Neuronal stem cell (in vitro differentiated cells): ENCODE measurements around the gene APBA3.

Experiments used
- DNase-seq: peaks from one replicate; pipeline ENCODE4 v3.0.0-alpha.2; 2013; ENCODE audit warnings: low spot score
- H2AFZ ChIP-seq: one replicate; pipeline ENCODE4 v1.6.1; 2013; ENCODE audit warnings: mild to moderate bottlenecking, low read length, inconsistent platforms
- H2AK5ac ChIP-seq: 2 replicates; pipeline ENCODE4 v1.6.1; 2013; ENCODE audit warnings: low read depth, mild to moderate bottlenecking, inconsistent platforms, low read length, moderate library complexity, mixed read lengths
- H2BK120ac ChIP-seq: 2 replicates; pipeline ENCODE4 v1.6.1; 2013; ENCODE audit warnings: low read depth, mild to moderate bottlenecking, inconsistent platforms, low read length, moderate library complexity, mixed read lengths
- H2BK12ac ChIP-seq: one replicate; pipeline ENCODE4 v1.6.1; 2013; ENCODE audit warnings: low read length, inconsistent platforms
- H2BK15ac ChIP-seq: 2 replicates; pipeline ENCODE4 v1.6.1; 2013; ENCODE audit warnings: mild to moderate bottlenecking, low read length, inconsistent platforms, mixed read lengths
- H2BK5ac ChIP-seq: one replicate; pipeline ENCODE4 v1.6.1; 2013; ENCODE audit warnings: inconsistent platforms, mild to moderate bottlenecking, low read length, moderate library complexity
- H3K14ac ChIP-seq: one replicate; pipeline ENCODE4 v1.6.1; 2013; ENCODE audit warnings: low read length, inconsistent platforms
- H3K18ac ChIP-seq: 2 replicates; pipeline ENCODE4 v1.6.1; 2013; ENCODE audit warnings: low read length, inconsistent platforms
- H3K23ac ChIP-seq: 2 replicates; pipeline ENCODE4 v1.6.1; 2013; ENCODE audit warnings: low read depth, mild to moderate bottlenecking, mixed read lengths, low read length, inconsistent platforms; ENCODE audit not compliant: poor library complexity
- H3K27ac ChIP-seq: replicated peaks from 3 replicates; pipeline ENCODE4 v1.5.1; 2013; ENCODE audit warnings: low read length, inconsistent platforms
- H3K27me3 ChIP-seq, 3 experiments: 2 replicates each; pipeline ENCODE4 v1.6.1; 2013; ENCODE audit warnings: low read length in 3 of 3, mild to moderate bottlenecking in 2 of 3, inconsistent platforms in 1 of 3, low read depth in 1 of 3, mixed read lengths in 1 of 3, moderate library complexity in 1 of 3; ENCODE audit not compliant: control insufficient read depth in 3 of 3, insufficient read depth in 3 of 3
- H3K36me3 ChIP-seq, 2 donors: replicated peaks in 1 of 2; 2 replicates each; pipeline ENCODE4 v1.6.1; 2013; ENCODE audit warnings: low read length in 2 of 2; ENCODE audit not compliant: control insufficient read depth in 2 of 2, insufficient read depth in 2 of 2
- H3K4ac ChIP-seq: 2 replicates; pipeline ENCODE4 v1.6.1; 2013; ENCODE audit warnings: inconsistent platforms, mild to moderate bottlenecking, low read length, moderate library complexity
- H3K4me1 ChIP-seq, 2 donors: 1 replicate in 1 of 2; 2 replicates in 1 of 2; pipeline ENCODE4 v1.6.1; 2013; ENCODE audit warnings: low read length in 2 of 2, low read depth in 1 of 2; ENCODE audit not compliant: control insufficient read depth in 2 of 2, insufficient read depth in 1 of 2
- H3K4me2 ChIP-seq: one replicate; pipeline ENCODE4 v1.6.1; 2013; ENCODE audit warnings: mild to moderate bottlenecking, low read length, inconsistent platforms; ENCODE audit not compliant: insufficient read depth, poor library complexity, severe bottlenecking
- H3K4me3 ChIP-seq, 2 donors: 2 replicates each; pipeline ENCODE4 v1.5.1; 2013; ENCODE audit warnings: low read length in 2 of 2, mild to moderate bottlenecking in 2 of 2, inconsistent platforms in 1 of 2, moderate library complexity in 1 of 2
- H3K79me1 ChIP-seq: one replicate; pipeline ENCODE4 v1.6.1; 2013; ENCODE audit warnings: low read depth, mild to moderate bottlenecking, inconsistent platforms, low read length, moderate library complexity
- H3K9ac ChIP-seq: one replicate; pipeline ENCODE4 v1.6.1; 2013; ENCODE audit warnings: mild to moderate bottlenecking, low read depth, low read length, inconsistent platforms; ENCODE audit not compliant: poor library complexity
- H3K9me3 ChIP-seq, 2 donors: replicated peaks in 1 of 2; 2 replicates each; pipeline versions ENCODE3 to v1.6.1; 2013; ENCODE audit warnings: low read length in 2 of 2, mild to moderate bottlenecking in 2 of 2, inconsistent platforms in 1 of 2, low read depth in 1 of 2, mixed read lengths in 1 of 2, moderate library complexity in 1 of 2; ENCODE audit not compliant: control insufficient read depth in 2 of 2, insufficient read depth in 1 of 2
- H4K8ac ChIP-seq: one replicate; pipeline ENCODE4 v1.6.1; 2013; ENCODE audit warnings: low read depth, mild to moderate bottlenecking, inconsistent platforms, low read length, moderate library complexity
- H4K91ac ChIP-seq: one replicate; pipeline ENCODE4 v1.6.1; 2013; ENCODE audit warnings: low read length, low read depth, mild to moderate bottlenecking, inconsistent platforms; ENCODE audit not compliant: poor library complexity
- WGBS, 2 donors: extraction: QIAGEN DNeasy Blood & Tissue Kit; methylation state at CpG; one replicate each; pipeline ENCODE4 v1.1.7; 2013; ENCODE audit warnings: missing lambda C conversion rate in 2 of 2, mixed read lengths in 1 of 2; ENCODE audit not compliant: insufficient read length in 2 of 2, insufficient replicate concordance in 1 of 2; ENCODE audit errors: extremely low coverage in 2 of 2; 5-methylcytosine and 5-hydroxymethylcytosine counted together

APBA3 gene

GRCh38 chr19:3716147-3716668, 45.3 kb downstream of the APBA3 start:
- Histone ChIP-seq H3K79me1 (no peaks in the 10 kb centered on the region), H2BK12ac (no peak overlapping the region), H3K23ac (no peak overlapping the region), H3K36me3 (no peaks in the 10 kb centered on the region), H2BK120ac (no peak overlapping the region), H3K4me2 (no peak overlapping the region), H4K91ac (no peak overlapping the region), H3K9me3 (no peaks in the 10 kb centered on the region), H3K14ac (no peak overlapping the region), H3K4me1 (no peaks in the 10 kb centered on the region), H3K18ac (no peak overlapping the region), H3K27me3 (peaks cover 0 to 3% (median 0%) of the 10 kb centered on the region in 3 experiments), H3K9ac (no peak overlapping the region), H3K4ac (no peak overlapping the region), H2AK5ac (peak overlapping the region; percentile 10), H2BK5ac (no peak overlapping the region), H2AFZ (no peak overlapping the region), H4K8ac (no peak overlapping the region), H3K27ac (no peak overlapping the region), H2BK15ac (peak overlapping the region; percentile 55), H3K4me3 (no peak overlapping the region)
- WGBS, 2 donors: no CpG with 5 or more reads among the region's 16 CpGs
- DNase-seq: no peak

- Histone ChIP-seq H3K18ac (no peak overlapping the region), H2BK12ac (no peak overlapping the region), H3K27ac (no peak overlapping the region), H3K4me3 (no peak overlapping the region), H4K8ac (no peak overlapping the region), H3K27me3 (peaks cover 0 to 15% (median 8%) of the 10 kb centered on the region in 3 experiments), H3K23ac (no peak overlapping the region), H3K4me1 (peaks cover 0 to 10% of the 10 kb centered on the region in 2 donors), H3K9ac (peak overlapping the region; percentile 61), H3K14ac (no peak overlapping the region), H2BK5ac (no peak overlapping the region), H2BK120ac (no peak overlapping the region), H3K9me3 (peaks cover 0 to under 1% of the 10 kb centered on the region in 2 donors), H2AFZ (no peak overlapping the region), H3K4ac (no peak overlapping the region), H2BK15ac (no peak overlapping the region), H2AK5ac (no peak overlapping the region), H4K91ac (no peak overlapping the region), H3K4me2 (no peak overlapping the region), H3K36me3 (no peaks in the 10 kb centered on the region), H3K79me1 (no peaks in the 10 kb centered on the region)
- DNase-seq: no peak
- WGBS, 2 donors: no CpG with 5 or more reads among the region's 23 CpGs
Measured at GRCh38 chr19:3712663-3713611, 48.6 kb downstream of the APBA3 start.

GRCh38 chr19:3710265-3710812, 51.2 kb downstream of the APBA3 start:
- H3K9me3 ChIP-seq: peaks cover 0 to 2% of the 10 kb centered on the region in 2 donors
- H3K4me2 ChIP-seq: peak overlapping the region; percentile 2
- H2AK5ac ChIP-seq: peak overlapping the region; percentile 96
- no peak overlapping the region for H3K4me3 ChIP-seq
- peak overlapping the region; percentile 30 for H3K9ac ChIP-seq
- H4K91ac ChIP-seq: no peak overlapping the region
- peak overlapping the region; percentile 71 for H3K18ac ChIP-seq
- H2BK5ac ChIP-seq: no peak overlapping the region
- WGBS, 2 donors: no CpG with 5 or more reads among the region's 20 CpGs
- H2AFZ ChIP-seq: no peak overlapping the region
- peaks cover 0 to 16% (median 11%) of the 10 kb centered on the region in 3 experiments for H3K27me3 ChIP-seq
- DNase-seq: no peak
- no peak overlapping the region for H3K27ac ChIP-seq
- H3K36me3 ChIP-seq: no peaks in the 10 kb centered on the region
- H4K8ac ChIP-seq: no peak overlapping the region
- no peak overlapping the region for H3K23ac ChIP-seq
- H3K14ac ChIP-seq: peak overlapping the region; percentile 71
- peak overlapping the region; percentile 93 for H3K4ac ChIP-seq
- no peaks in the 10 kb centered on the region for H3K79me1 ChIP-seq
- peak overlapping the region; percentile 71 for H2BK15ac ChIP-seq
- peaks cover 0 to 12% of the 10 kb centered on the region in 2 donors for H3K4me1 ChIP-seq
- peak overlapping the region; percentile 18 for H2BK120ac ChIP-seq
- H2BK12ac ChIP-seq: peak overlapping the region; percentile 30
